ENCODE data around the gene MYO1B. TPM values are rescaled to one million over a fixed set of nuclear protein-coding genes. Genes with fewer than 3 reads are reported as not detected.

Gene MYO1B
- total and polyA plus RNA-seq, 2 of the 8 experiments (the other 6 are each of a cell fraction or from before 2014, with no cell fraction given): 15.5 to 61.2 TPM

- Histone ChIP-seq H3K4me2 (ENCODE audit: insufficient read depth in 1 of 2, low read depth in 2 of 2, low read length in 2 of 2) (no peak overlapping the region), H3K27ac (ENCODE audit: low read depth, low read length) (no peak overlapping the region), H2BK12ac (ENCODE audit: low read depth, low read length) (no peak overlapping the region), H2AK5ac (ENCODE audit: low read depth, low read length) (no peak overlapping the region), H4K5ac (ENCODE audit: insufficient read length, low read depth, low read length) (no peak overlapping the region), H4K8ac (ENCODE audit: extremely low read depth, insufficient read depth, low read length) (no peak overlapping the region), H3K79me1 (ENCODE audit: low read depth, low read length) (no peaks in the 10 kb centered on the region), H3K4me1 (replicated peaks in 1 of 4; ENCODE audit: control insufficient read depth in 3 of 4, insufficient read depth in 4 of 4, low read length in 3 of 4) (no peaks in the 10 kb centered on the region), H4K20me1 (replicated peaks in 1 of 2; ENCODE audit: control insufficient read depth in 1 of 2, insufficient read depth in 2 of 2, low read length in 2 of 2) (no peaks in the 10 kb centered on the region), H3K23me2 (ENCODE audit: low read depth, low read length) (no peaks in the 10 kb centered on the region), H3K4me3 (ENCODE audit: extremely low read depth in 1 of 4, insufficient read depth in 2 of 4, low read depth in 3 of 4, low read length in 4 of 4) (no peak overlapping the region), H2BK120ac (replicated peaks; ENCODE audit: low read depth, low read length) (no peak overlapping the region), H2BK20ac (ENCODE audit: low read length) (no peak overlapping the region), H3K27me3 (replicated peaks in 1 of 4; ENCODE audit: control insufficient read depth in 3 of 4, extremely low read depth in 1 of 4, insufficient read depth in 3 of 4, low read length in 3 of 4) (no peaks in the 10 kb centered on the region), H4K91ac (replicated peaks; ENCODE audit: insufficient read length, low read length) (no peak overlapping the region), H3K14ac (ENCODE audit: insufficient read length) (no peak overlapping the region), H2BK5ac (ENCODE audit: low read depth, low read length) (no peak overlapping the region), H3K4ac (replicated peaks; ENCODE audit: insufficient read length, low read depth, low read length) (no peak overlapping the region), H3K9ac (replicated peaks in 1 of 4; ENCODE audit: extremely low read depth in 1 of 4, low read depth in 3 of 4, low read length in 3 of 4) (no peak overlapping the region), H3K9me3 (ENCODE audit: insufficient read depth in 2 of 2, low read depth in 1 of 2, low read length in 1 of 2) (peaks cover 0 to 3% of the 10 kb centered on the region in 2 experiments; a peak in 2 of 4 replicates), H2AFZ (ENCODE audit: low read length) (no peak overlapping the region), H2BK15ac (ENCODE audit: low read length) (no peak overlapping the region), H3K18ac (ENCODE audit: extremely low read depth, low read length) (no peak overlapping the region), H3K36me3 (ENCODE audit: control insufficient read depth in 2 of 4, insufficient read depth in 4 of 4, low read length in 3 of 4) (peaks cover 2 to 52% (median 34%) of the 10 kb centered on the region in 4 experiments), H3K79me2 (ENCODE audit: control insufficient read depth in 1 of 2, insufficient read depth in 2 of 2, low read length in 2 of 2) (no peaks in the 10 kb centered on the region), H3K23ac (ENCODE audit: insufficient read length) (no peak overlapping the region), H3K56ac (replicated peaks; ENCODE audit: insufficient read length, low read depth, low read length) (no peak overlapping the region)
- POLR2A ChIA-PET (ENCODE audit: partially characterized antibody): no interaction called here
- DNase-seq (ENCODE audit: low read depth in 1 of 2, low spot score in 2 of 2) (no peak), FAIRE-seq (no peak)
- 90% methylated on average over 2 of the region's 2 CpGs; no CpG with 5 or more reads in 1 of the 2 experiments for WGBS, 2 experiments (ENCODE audit: extremely low coverage in 1 of 2, insufficient coverage in 1 of 2, insufficient read length in 1 of 2, insufficient replicate concordance in 2 of 2, low coverage in 1 of 2, low lambda C conversion rate in 2 of 2, missing lambda C conversion rate in 1 of 2)
- CTCF ChIA-PET (ENCODE audit: partially characterized antibody): interaction anchor here (0.5 kb wide), 1 partner anchor 126 kb away, joined by 3 read pairs; no protein-coding TSS in a partner anchor
- no peak for TF ChIP-seq SIRT6 (IDR thresholded peaks at IDR 0.05; ENCODE audit: low read length)
- no peak for TF ChIP-seq TAF7 (optimal IDR thresholded peaks at IDR 0.05; ENCODE audit: borderline replicate concordance, low read depth, low read length)
- no peak for TF ChIP-seq ZNF274 (IDR thresholded peaks at IDR 0.05; ENCODE audit: borderline replicate concordance, extremely low read depth, low read length)
- no peak for TF ChIP-seq POLR2AphosphoS5 (IDR thresholded peaks at IDR 0.05; ENCODE audit: low read depth, low read length)
- no peak for TF ChIP-seq KDM5A (IDR thresholded peaks at IDR 0.05; ENCODE audit: low read length)
- no peak for TF ChIP-seq TAF1 (IDR thresholded peaks at IDR 0.05; ENCODE audit: low read depth, low read length)
- no peak for TF ChIP-seq KDM4A (IDR thresholded peaks at IDR 0.05; ENCODE audit: low read depth, low read length, severe bottlenecking)
- TF ChIP-seq NANOG (IDR thresholded peaks at IDR 0.05; ENCODE audit: insufficient read depth, low read depth, low read length, poor library complexity, severe bottlenecking): no peak
- TF ChIP-seq RXRA (IDR thresholded peaks at IDR 0.05; ENCODE audit: insufficient read depth, low read depth, low read length): no peak
- no peak for TF ChIP-seq SP2 (IDR thresholded peaks at IDR 0.05; ENCODE audit: low read length)
- TF ChIP-seq E2F6 (IDR thresholded peaks at IDR 0.05): no peak
- TF ChIP-seq RBBP5 (IDR thresholded peaks at IDR 0.05; ENCODE audit: borderline replicate concordance, low read depth, low read length): no peak
- TF ChIP-seq EGR1 (IDR thresholded peaks at IDR 0.05; ENCODE audit: borderline replicate concordance, low read depth, low read length): no peak
- no peak for TF ChIP-seq BCL11A (IDR thresholded peaks at IDR 0.05; ENCODE audit: low read depth in 2 of 2, low read length in 2 of 2)
- TF ChIP-seq CHD1 (IDR thresholded peaks at IDR 0.05; ENCODE audit: low read depth, low read length): no peak
These were observed 148.8 kb downstream of the MYO1B start for GRCh38 chr2:191394043-191394442.

Measured in H1 (cell line).